Glomerular visceral epithelial cell (primary cell): ENCODE data around the gene PODN.

Source experiments
- DNase-seq: peaks from one replicate; pipeline ENCODE4 v3.0.0-alpha.2; 2016; ENCODE audit errors: extremely low spot score

PODN gene

GRCh38 chr1:53051676-53052075 is 10.3 kb upstream of the PODN start:
- no peak for DNase-seq

GRCh38 chr1:53057127-53057526 is 4.9 kb upstream of the PODN start:
- no peak for DNase-seq

GRCh38 chr1:53060579-53060978 is 1.4 kb upstream of the PODN start:
- DNase-seq, result no peak

- no peak for DNase-seq
Measured at GRCh38 chr1:53061123-53061858, 722 bp upstream of the PODN start.

GRCh38 chr1:53062708-53063591 is 937 bp downstream of the PODN start:
- DNase-seq, result no peak

GRCh38 chr1:53063744-53064515 is 1.9 kb downstream of the PODN start:
- DNase-seq, result no peak

- DNase-seq, result no peak
Measured at GRCh38 chr1:53065391-53065790, 3.4 kb downstream of the PODN start.

GRCh38 chr1:53066488-53066887 is 4.5 kb downstream of the PODN start:
- DNase-seq, result no peak

GRCh38 chr1:53066891-53067738 is 5.1 kb downstream of the PODN start:
- DNase-seq, result no peak

GRCh38 chr1:53067886-53068285 is 5.9 kb downstream of the PODN start:
- DNase-seq, result no peak

GRCh38 chr1:53068314-53069099 is 6.5 kb downstream of the PODN start:
- DNase-seq, result no peak

GRCh38 chr1:53069265-53069662 is 7.3 kb downstream of the PODN start:
- no peak for DNase-seq

GRCh38 chr1:53069663-53070327 is 7.8 kb downstream of the PODN start:
- DNase-seq, result no peak

- no peak for DNase-seq
Measured at GRCh38 chr1:53070621-53071020, 8.6 kb downstream of the PODN start.

- no peak for DNase-seq
Measured at GRCh38 chr1:53071167-53071865, 9.3 kb downstream of the PODN start.

- no peak for DNase-seq
Measured at GRCh38 chr1:53071915-53072314, 9.9 kb downstream of the PODN start.

- no peak for DNase-seq
Measured at GRCh38 chr1:53073287-53073686, 11.3 kb downstream of the PODN start.

- DNase-seq, result no peak
Measured at GRCh38 chr1:53073868-53074311, 11.9 kb downstream of the PODN start.
